GM21529 (cell line): ENCODE data around the gene DUOX1.
"Not testable (repeated sequence)": the region's sequence is repeated elsewhere in the genome, so short reads cannot be mapped to it uniquely, and the experiment has no call there.

Experiments used
- ATAC-seq: cut with Tn5 transposase; IDR thresholded peaks from one replicate; pipeline ENCODE4 v1.9.1; 2021; ENCODE audit not compliant: unreplicated experiment

DUOX1 gene

DNA sequence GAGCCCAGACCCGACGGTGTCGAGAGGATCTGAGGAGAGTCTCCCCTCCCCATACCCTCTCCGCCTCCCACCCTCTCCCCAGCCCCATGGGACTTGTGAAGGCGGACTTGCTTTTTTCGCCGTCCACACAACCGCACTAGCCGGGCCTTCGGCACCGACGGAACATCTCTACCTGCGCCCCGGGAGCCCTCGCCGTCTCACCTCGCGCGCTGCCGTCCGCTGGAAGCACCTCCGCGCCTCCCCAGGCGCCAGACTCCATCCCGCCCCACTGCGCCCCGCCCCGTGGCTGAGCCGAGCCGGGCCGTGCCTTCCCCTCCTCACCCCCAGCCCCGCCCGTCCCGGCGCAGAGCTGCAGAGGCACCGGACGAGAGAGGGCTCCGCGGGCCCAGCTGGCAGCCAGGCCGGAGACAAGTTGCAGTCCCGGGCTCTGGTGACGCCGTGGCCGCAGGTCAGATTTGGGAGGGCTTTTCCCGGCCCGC lies at the start of gene DUOX1, which contains the start of gene DUOXA1:
DUOX1 (plus strand) TSS at position 344 of the 479 bp plus-strand sequence. CDS start 1,973 bp downstream, outside the sequence.
DUOXA1 (minus strand) TSS at position 229 of the 479 bp plus-strand sequence. CDS start 6,865 bp downstream, outside the sequence.
- no peak for ATAC-seq

DNA sequence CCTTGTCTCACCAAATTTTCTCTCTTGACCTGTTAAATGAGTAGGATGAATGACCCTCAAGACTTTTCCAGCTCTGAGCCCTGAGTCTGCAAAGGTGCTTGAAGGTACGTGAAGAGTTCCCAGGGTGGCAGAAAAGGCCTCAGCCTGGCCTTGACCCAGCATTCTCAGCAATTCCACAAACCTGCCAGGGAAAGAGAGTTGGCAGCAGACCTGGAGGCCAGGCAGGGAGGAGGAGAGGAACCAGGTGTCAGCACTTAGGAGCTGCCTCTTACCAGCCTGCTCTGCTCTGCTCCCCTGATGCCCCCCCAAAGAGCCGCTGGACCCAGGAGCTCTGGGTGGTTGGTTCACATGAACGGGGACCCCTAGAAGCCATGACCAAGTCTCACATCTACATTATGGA lies 49.2 kb upstream of the DUOX1 start:
- not testable (repeated sequence) for ATAC-seq

DNA sequence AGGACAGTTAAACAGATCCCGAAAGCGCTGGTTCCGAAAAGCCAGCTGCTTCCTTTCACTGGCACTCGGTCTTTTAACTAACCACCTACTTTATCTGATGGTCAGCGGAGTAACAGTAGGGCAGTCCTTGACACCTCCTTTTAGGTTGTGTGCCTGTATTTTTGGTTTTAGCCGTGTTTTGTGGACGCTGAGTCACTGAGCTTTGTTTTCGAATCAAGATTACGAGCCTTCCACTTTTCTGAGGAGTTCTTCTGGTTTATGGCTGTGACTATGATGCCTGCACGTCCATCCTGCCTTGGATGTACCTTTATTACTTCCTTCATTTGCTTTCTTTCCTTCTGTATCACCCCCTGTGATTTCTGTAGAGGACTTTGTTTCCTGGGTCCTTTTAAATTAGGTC lies 47.4 kb upstream of the DUOX1 start:
- not testable (repeated sequence) for ATAC-seq

DNA sequence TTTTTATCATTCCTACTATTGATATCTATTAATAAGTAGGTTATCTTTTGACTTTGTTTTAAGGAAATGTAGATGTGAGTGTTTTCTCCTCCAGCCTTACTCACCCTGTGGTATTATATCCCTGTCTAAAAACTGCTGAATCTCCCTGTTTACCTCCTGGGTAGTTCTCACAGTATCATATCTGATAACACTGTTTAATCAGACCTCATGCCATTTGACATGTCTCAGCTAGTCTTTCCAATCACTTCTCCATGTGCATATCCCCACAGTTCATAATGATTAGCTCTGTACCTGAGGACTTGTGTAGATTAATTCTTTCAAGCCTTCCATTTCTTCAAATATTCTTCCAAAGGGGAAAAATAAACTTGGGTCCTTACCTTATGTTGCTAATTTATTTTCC lies 46.6 kb upstream of the DUOX1 start:
- ATAC-seq: no peak

DNA sequence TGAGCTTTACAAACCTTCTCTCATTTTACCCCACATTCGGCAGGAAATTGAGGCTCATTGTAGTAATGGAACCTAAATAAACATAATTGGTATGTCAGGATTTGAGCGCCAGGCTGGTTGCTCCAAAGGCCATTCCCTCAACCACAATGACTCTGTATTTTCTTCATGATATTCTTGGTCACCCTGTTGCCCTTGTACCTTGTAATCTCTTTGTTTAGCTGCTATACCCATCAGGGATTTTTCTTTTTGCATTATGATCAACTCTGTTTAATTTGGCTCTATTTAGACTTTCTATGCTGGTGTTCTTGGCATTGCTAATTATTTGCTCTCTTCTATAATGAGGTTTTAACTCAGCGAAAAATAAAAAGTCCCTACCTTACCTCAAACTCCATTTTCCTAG lies 45.6 kb upstream of the DUOX1 start:
- no peak for ATAC-seq

DNA sequence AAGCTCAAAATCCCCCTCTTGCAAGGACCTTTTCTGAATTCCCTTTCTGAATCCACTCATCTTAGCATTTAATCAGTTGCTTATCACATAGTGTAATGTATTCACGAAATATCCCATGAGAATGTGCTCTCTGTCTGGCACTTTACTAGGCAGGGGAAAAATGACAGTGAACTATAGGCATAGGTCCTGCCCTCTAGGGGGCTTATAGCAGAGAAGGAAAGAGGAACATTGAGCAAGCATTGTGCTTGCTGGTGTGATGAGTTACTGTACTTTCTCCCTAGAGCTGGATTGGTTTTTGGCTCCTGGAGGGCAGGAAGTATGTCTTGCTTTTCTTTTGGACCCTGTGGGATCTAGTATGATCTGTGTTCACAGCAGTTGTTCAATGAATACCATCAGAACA lies 42.3 kb upstream of the DUOX1 start:
- ATAC-seq: no peak

DNA sequence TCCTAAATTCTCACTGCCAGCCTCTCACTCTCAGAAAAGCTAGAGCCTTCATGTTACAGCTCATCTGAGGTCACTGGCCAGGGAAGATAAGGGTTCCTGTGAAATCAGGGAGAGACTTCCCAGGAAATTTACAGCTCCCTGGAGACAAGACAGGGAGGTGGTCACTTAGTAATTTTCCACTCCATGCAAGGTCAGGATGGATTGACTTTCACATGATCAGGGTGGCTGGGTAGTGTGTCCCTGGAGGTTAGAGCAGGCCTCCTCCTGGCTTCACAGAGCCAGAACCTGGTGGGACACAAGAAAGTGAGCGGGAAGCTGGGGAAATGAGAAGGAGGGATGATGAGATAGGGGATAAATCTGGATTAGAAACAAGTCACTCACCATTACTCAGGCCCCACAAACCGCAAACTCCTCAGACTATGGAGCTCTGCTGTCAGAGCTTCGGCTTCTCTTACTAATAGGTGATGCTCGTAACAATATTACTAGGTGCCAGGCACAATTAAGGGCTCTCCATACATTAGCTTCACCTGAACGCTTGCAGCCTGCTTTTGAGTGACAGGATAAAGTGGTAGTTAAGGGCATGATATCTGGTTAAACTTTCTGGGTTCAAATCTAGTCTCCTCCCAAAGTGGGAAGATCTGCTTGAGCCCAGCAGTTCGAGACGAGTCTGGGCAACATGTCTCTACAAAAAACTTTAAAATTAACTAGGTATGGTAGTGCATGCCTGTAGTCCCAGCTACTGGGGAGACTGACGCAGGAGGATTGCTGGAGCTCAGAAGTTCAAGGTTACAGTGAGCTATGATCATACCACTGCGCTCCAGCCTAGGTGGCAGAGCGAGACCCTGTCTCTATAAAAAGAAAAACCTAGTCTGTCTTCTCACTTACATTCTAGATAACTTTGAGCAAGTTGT lies 40.7 kb upstream of the DUOX1 start:
- no peak for ATAC-seq

DNA sequence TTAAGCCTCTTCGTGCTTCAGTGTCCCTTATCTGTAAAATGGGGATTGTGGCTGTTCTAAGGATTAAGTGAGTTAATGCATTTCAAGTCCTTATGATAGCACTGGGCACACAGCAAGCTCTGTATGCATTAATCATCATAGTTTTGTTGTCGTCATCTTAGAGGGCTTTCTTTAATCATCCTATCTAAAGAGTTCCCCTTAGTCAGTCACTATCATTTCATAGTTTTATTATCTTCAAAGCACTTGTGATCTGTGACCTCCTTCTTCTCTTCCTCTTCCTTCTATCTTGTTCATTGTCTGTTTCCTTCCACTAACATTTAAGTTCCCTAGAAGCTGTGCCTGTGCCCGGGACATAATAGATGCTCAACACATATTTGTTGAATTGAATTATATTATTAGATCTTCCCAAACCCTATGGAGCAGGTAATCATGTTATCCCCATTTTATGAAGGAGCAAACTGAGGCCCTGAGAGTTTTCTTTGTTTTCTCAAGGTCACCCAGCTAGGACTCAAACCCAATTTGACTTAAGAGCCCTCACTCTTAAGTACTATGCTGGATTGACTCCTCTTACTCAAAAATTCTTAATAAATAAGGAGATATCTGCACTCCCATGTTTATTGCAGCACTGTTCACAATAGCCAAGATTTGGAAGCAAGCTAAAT lies 40.0 kb upstream of the DUOX1 start:
- ATAC-seq: no peak

DNA sequence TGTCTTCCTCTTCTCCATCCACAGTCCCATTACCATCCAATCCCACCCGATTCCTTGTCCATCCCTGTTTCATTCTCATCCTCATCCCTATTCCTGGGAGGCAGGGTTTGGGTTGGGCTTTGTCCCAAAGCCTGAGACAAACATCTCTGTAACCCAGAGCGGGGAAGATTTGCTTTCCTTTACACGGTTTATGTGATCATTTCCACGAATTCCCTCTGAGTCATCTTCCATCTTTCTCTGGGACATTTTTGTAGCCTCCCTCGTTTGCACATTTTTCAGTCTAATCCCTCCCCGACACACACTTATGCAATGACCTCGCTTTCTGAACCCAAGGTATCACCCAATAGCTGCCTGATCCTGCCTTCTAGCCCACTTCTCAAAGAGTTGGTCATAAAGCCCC lies 38.6 kb upstream of the DUOX1 start:
- ATAC-seq: no peak

DNA sequence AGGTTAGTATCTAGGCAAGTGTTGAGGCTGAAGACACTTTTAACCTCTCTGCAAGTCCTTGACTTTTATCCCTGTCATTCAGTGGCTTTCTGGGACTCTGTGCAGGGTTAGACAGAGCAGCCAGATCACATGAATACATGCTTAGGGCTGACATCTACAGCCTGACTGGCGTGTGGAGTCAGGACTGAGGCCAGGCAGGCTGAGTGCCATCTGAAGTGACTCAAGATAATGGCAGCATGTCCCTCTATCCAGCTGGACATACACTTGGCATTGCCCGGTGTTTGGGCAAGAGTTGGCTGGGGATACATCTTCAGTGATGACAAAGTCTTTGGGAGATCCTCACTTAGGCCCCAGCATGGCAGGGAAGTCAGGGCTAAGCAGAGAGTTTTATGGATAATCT lies 38.2 kb upstream of the DUOX1 start:
- no peak for ATAC-seq

DNA sequence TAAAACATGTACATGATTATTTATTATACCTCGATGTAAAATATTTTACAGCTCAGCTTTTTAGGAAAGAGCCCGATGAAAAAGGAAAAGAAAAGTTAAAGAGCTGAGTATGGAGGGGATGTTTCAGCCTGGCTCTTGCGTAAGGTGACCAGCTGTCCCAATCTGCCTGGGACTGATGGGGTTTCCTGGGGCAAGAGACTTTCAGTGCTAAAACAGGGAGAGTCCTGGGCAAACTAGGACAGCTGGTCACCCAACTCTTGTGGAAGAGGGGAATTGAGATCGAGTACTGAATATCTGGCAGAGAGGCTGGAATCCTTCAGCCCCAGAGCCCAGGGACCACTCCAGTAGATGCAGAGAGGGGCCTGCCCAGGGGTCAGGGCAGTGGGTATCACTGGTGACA lies 36.8 kb upstream of the DUOX1 start:
- ATAC-seq: no peak

DNA sequence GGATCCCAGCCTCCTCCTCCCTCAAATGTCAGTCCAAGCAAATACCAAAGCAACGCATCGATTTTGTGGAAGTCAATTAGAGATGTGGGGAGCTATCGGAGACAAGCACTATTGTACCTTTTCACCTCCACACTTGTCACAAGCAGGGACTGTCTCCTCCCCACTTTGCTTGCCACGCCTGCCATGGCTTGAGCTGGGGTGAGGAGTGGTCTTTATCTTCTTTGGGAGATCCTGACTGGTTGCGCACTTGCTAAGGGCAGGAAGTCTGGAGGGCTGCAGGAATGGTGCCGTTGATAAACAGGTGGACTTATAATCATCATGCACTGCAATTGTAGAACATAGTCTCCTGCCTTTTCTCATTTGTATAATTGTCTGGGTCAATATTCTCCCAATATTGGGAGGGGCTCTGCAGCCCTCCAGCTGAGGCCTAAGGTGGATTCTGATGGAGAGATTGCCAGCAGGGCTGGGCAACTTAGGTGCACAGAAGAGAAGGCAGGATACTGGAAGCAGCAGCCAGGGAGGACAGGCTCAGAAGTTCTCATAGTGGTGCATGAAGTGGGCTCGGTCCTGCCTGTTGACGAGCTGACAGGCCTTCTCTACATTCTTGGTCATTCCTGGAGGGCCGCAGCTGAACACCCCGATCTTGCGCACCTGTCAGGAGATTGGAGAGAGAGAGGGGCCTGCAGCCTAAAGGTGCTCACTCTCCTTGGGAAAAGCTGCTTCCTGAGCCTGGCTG lies 36.0 kb upstream of the DUOX1 start:
- ATAC-seq: no peak

DNA sequence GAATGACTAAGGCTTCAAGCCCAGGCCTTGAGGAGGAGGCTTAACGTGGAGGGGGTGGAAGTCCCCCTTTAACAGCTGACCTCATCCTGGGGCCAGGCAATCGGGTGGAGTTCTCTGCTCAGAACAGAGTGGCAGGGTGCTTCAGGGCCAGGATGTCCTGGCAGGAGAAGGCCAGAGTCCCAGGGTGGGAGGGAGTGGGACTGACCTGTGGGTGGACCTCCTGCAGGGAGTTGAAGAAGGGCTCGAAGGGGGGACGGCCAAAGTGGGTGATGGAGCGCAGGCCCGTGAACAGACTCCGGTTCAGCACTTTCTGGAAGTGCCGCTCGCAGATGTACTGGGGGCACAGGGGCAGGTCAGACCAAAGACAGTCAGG lies 35.5 kb upstream of the DUOX1 start:
- ATAC-seq: no peak

DNA sequence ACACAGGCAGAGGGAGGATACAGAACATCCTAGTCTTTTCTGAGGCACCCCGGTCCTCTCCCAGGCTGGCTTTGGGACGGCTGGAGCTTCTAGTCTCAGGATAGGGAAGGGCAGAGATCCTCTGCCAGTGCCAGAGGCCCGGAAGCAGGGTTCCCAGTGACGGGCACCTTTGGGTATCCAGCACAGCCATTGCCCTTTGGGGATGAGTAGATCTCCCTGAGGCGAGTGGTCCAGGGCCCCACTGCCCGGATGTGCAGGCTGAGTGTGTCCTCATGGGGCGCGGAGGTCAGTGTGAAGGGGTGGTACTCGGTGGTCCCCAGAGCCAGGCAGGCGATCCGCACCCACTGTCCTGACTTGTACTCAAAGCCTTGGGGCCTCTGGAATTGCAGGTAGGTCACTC lies 34.1 kb upstream of the DUOX1 start:
- no peak for ATAC-seq

DNA sequence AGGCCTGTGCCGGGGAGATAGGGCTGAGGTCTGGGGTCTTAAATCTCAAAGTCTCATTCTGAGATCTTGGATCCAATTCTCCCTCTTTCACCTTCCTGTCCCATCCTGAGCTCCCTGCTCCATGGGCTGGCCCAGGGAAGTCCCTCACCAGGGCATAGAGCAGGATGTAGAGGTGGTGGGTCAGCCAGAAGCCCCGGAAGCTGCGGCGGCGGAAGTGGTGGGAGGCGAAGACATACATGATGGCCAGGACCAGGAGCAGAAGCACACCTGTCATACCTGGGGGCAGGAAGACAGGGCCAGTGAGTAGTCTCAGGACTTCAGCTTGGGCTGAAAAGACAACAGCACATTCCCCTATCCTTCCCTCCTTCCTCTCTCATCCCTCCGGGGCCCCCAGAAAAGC lies 32.3 kb upstream of the DUOX1 start:
- no peak for ATAC-seq

DNA sequence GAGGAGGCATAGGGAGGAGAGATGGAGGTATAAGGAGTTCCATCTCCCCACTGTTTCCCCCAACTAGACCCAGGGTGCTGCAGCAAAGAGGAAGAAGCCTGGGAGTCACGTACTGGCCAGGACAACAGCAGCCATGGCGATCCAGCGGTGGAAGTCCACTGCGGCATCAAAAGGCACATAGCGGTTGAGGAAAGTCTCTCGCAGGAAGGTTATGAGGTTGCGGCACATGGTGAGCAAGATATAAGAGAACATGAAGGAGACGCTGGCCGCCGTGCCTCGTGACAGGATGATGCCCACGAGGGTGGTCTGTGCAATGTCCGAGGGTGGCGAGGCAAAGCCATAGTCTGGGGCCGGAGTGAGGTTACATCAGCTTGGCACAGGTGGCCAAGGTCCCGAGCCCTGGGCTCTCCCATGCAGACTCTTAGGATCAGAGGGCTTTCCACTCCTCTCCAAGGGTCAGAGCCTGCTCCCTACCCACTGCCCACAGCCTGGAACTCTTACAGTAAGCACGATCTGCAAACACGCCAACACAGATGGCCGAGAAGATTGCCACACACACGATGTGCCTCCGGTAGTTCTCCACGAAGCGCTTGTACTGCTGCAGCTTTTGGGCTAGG lies 30.1 kb upstream of the DUOX1 start:
- ATAC-seq: no peak

DNA sequence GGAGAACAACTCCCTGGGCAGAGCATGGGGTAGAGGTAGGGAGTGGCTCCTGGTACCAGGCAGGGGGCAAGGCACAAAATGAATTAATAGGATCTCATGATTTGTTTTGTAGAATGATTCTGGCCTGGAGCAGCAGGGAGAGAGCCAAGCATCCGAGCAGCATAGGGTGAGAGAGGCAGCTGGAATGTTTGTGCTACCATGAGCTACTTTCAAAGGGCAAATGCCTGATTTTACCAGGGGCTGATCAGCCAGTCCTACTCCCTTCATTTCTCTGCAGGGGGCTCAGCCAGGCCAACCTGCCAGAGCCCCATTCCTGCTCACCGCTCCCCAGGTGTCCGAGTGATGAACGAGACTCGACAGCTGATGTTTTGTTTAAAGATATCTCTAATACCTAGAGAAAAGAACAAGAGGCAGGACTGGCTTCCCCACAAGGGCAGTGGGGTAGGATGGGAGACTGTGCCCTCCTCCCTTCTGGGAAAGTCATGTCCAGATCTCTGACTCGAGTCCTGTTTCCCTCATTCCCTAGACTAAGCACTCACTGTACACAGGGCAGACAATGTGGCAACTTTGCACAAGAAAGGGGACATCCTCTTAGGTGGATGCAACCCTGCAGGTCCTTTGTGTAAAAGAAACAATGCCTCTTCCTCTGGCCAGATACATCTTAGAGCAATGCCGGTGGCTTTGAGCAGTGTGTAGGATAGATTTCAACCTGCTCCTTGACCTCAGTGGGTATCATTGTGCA lies 28.7 kb upstream of the DUOX1 start:
- ATAC-seq: no peak

DNA sequence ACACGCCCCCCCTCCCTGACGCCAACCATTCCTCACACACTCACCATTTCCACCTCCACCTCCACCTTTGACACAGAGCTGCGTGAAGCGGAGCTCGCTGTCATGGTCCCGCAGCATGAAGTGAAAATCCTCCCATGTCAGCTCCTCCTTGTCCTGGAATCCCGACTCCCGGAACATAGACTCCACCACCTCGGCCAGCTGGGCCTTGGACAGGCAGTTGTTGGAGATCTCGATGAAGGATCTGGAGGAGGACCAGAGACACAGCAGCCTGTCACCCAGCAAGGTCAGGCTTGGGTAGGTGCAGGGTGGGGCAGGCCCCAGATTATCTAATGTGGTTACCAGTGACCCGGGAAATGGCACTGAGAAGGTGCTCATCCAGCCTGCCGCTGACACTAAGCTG lies 28.0 kb upstream of the DUOX1 start:
- ATAC-seq: no peak

DNA sequence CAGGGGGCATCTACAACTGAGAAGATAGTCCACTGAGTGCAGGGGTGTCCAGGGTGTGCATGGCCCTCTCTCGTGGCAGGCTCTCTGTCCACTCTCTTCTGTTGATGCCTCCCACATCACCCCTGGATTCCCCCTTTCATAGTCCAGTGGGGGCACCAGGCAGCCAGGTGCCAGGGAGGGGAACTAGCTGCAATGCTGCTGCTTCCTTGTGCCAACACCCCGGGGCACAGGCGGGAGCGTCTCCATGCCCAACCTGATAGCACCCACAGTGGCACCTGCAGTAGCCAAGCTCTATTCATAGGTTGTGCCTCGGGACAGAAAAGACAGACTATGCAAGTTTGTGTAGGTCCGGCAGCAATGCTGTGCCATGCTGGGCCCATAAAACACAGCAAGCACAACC lies 27.6 kb upstream of the DUOX1 start:
- no peak for ATAC-seq

DNA sequence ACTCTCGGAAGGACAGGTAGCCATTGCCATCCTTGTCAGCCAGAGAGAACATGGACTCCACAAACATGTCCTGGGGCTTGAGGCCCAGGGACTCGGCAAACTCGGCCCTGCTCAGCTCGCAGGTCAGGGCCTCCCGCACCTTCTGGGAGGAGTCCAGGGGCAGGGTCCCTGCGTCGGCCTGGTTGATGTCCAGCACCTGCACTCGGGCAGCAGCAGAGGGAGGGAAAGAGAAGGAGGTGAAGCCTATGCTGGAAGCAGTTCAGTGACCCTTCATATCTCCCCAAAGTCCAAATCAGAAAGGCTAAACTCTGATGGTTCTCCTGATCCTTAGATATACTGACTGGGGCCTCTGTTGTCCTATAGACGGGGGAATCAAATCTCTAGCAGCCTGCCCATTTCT lies 25.6 kb upstream of the DUOX1 start:
- ATAC-seq: not testable (repeated sequence)
